Gastroesophageal sphincter (tissue), 3 donors: ENCODE data around the gene PLCB1.

Source experiments
- EP300 ChIP-seq: sonication (generic); formaldehyde crosslinking; IDR thresholded peaks from one replicate; pipeline ENCODE4 v1.6.1; 2017; ENCODE audit warnings: antibody characterized with exemption, mild to moderate bottlenecking
- POLR2A ChIP-seq, 2 donors: fragments of 450-650 bp; IDR thresholded peaks; one replicate each; pipeline ENCODE4 v1.6.1; 2017; ENCODE audit warnings: antibody characterized with exemption in 2 of 2, mild to moderate bottlenecking in 2 of 2, moderate library complexity in 1 of 2
- TF ChIP-seq, protein P1 (sequence below), 4 experiments: fragments of 200-600 bp in 2 of 4; fragments of 450-650 bp in 2 of 4; sonication (generic) in 1 of 4; IDR thresholded peaks; one replicate each; pipeline ENCODE4 v1.5.1; 2017 to 2019; ENCODE audit warnings: antibody characterized with exemption in 4 of 4, mild to moderate bottlenecking in 2 of 4, moderate library complexity in 2 of 4

DNA sequence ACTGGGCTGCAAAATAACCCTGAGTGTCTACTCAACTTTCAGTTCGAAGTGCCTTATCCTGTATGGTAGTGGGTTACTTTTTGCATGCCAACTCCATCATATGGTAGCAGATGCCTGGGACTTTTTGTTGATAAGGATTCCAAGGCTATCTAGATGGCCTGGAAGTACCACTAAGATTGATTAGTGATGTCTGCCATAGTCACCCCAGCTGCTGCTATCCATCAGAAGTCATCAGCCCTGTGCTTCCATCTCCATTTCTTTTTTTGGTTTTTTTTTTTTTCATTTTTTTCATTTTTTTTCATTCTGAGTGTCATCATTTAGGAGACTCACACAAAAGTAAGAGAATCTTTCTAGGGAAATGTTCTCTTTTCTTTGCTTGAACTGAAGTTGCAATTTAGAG is 719.4 kb downstream of the PLCB1 start:
- TF ChIP-seq POLR2A (IDR thresholded peaks at IDR 0.05) (no peak), EP300 (no peak)
- TF ChIP-seq, protein P1, sequence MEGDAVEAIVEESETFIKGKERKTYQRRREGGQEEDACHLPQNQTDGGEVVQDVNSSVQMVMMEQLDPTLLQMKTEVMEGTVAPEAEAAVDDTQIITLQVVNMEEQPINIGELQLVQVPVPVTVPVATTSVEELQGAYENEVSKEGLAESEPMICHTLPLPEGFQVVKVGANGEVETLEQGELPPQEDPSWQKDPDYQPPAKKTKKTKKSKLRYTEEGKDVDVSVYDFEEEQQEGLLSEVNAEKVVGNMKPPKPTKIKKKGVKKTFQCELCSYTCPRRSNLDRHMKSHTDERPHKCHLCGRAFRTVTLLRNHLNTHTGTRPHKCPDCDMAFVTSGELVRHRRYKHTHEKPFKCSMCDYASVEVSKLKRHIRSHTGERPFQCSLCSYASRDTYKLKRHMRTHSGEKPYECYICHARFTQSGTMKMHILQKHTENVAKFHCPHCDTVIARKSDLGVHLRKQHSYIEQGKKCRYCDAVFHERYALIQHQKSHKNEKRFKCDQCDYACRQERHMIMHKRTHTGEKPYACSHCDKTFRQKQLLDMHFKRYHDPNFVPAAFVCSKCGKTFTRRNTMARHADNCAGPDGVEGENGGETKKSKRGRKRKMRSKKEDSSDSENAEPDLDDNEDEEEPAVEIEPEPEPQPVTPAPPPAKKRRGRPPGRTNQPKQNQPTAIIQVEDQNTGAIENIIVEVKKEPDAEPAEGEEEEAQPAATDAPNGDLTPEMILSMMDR (IDR thresholded peaks at IDR 0.05), result no peak
